Ishikawa (cell line): ENCODE data around the gene BIRC6.

Source experiments
- CEBPB ChIP-seq: IDR thresholded peaks from 2 replicates; pipeline ENCODE4 v1.6.1; 2012
- CREB1 ChIP-seq: IDR thresholded peaks from 2 replicates; pipeline ENCODE4 v1.6.1; 2012; ENCODE audit warnings: low read depth
- EGR1 ChIP-seq: IDR thresholded peaks from 2 replicates; pipeline ENCODE4 v1.6.1; 2012
- EP300 ChIP-seq: IDR thresholded peaks from 2 replicates; pipeline ENCODE4 v1.6.1; 2012; ENCODE audit warnings: borderline replicate concordance
- FOXM1 ChIP-seq: IDR thresholded peaks from 2 replicates; pipeline ENCODE4 v1.6.1; 2012; ENCODE audit warnings: low read depth, borderline replicate concordance
- MAX ChIP-seq: IDR thresholded peaks from 2 replicates; pipeline ENCODE4 v1.6.1; 2012
- NFIC ChIP-seq: IDR thresholded peaks from 2 replicates; pipeline ENCODE4 v1.6.1; 2012
- RAD21 ChIP-seq: IDR thresholded peaks from 2 replicates; pipeline ENCODE4 v1.6.1; 2012; ENCODE audit warnings: low read depth
- TAF1 ChIP-seq: IDR thresholded peaks from 2 replicates; pipeline ENCODE4 v1.6.1; 2012; ENCODE audit warnings: low read depth, mild to moderate bottlenecking
- TCF12 ChIP-seq: IDR thresholded peaks from 2 replicates; pipeline ENCODE4 v1.6.1; 2012; ENCODE audit warnings: low read depth
- TEAD4 ChIP-seq: IDR thresholded peaks from 2 replicates; pipeline ENCODE4 v1.6.1; 2012
- YY1 ChIP-seq: IDR thresholded peaks from 2 replicates; pipeline ENCODE4 v1.6.1; 2012; ENCODE audit warnings: low read depth
- ZBTB7A ChIP-seq: IDR thresholded peaks from 2 replicates; pipeline ENCODE4 v1.6.1; 2012; ENCODE audit warnings: low read depth
- TF ChIP-seq, protein P1 (sequence below): IDR thresholded peaks from 2 replicates; pipeline ENCODE4 v1.6.1; 2012
- TF ChIP-seq, protein P2 (sequence below): IDR thresholded peaks from 2 replicates; pipeline ENCODE4 v1.6.1; 2012; ENCODE audit warnings: low read depth, mild to moderate bottlenecking

BIRC6 gene

DNA sequence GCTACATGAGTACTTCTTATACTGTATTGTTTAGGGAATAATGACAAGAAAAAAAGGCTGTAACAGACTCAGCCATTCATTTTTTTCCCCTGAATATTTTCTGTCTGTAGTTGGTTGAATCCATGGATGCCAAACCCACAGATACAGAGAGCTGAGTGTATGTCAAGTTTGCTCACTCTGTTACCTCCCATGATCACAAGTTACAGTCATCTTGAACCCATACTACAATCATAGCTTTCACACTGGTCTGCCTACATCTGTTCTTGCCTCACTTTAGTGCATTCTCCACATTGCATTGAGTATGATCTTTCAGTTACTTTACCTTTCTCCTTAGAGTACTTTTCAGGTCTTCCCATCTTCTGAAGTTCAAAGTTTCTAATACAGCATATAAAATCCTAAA lies 94.0 kb downstream of the BIRC6 start:
- TF ChIP-seq, protein P1, sequence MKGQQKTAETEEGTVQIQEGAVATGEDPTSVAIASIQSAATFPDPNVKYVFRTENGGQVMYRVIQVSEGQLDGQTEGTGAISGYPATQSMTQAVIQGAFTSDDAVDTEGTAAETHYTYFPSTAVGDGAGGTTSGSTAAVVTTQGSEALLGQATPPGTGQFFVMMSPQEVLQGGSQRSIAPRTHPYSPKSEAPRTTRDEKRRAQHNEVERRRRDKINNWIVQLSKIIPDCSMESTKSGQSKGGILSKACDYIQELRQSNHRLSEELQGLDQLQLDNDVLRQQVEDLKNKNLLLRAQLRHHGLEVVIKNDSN = no peak
- TF ChIP-seq TAF1 (no peak), EP300 (no peak), ZBTB7A (no peak), CREB1 (no peak), CEBPB (no peak), YY1 (no peak), TCF12 (no peak), RAD21 (no peak), NFIC (no peak), TEAD4 (no peak), EGR1 (no peak), MAX (no peak), FOXM1 (no peak)
- TF ChIP-seq, protein P2, sequence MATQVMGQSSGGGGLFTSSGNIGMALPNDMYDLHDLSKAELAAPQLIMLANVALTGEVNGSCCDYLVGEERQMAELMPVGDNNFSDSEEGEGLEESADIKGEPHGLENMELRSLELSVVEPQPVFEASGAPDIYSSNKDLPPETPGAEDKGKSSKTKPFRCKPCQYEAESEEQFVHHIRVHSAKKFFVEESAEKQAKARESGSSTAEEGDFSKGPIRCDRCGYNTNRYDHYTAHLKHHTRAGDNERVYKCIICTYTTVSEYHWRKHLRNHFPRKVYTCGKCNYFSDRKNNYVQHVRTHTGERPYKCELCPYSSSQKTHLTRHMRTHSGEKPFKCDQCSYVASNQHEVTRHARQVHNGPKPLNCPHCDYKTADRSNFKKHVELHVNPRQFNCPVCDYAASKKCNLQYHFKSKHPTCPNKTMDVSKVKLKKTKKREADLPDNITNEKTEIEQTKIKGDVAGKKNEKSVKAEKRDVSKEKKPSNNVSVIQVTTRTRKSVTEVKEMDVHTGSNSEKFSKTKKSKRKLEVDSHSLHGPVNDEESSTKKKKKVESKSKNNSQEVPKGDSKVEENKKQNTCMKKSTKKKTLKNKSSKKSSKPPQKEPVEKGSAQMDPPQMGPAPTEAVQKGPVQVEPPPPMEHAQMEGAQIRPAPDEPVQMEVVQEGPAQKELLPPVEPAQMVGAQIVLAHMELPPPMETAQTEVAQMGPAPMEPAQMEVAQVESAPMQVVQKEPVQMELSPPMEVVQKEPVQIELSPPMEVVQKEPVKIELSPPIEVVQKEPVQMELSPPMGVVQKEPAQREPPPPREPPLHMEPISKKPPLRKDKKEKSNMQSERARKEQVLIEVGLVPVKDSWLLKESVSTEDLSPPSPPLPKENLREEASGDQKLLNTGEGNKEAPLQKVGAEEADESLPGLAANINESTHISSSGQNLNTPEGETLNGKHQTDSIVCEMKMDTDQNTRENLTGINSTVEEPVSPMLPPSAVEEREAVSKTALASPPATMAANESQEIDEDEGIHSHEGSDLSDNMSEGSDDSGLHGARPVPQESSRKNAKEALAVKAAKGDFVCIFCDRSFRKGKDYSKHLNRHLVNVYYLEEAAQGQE = no peak

GRCh38 chr2:32452338-32453064 lies 95.7 kb downstream of the BIRC6 start:
- TF ChIP-seq ZBTB7A = no peak
- TF ChIP-seq CEBPB = no peak
- no peak for TF ChIP-seq NFIC
- no peak for TF ChIP-seq EP300
- TF ChIP-seq FOXM1 = no peak
- no peak for TF ChIP-seq MAX

- TF ChIP-seq, protein P1 = no peak
- TF ChIP-seq ZBTB7A (no peak), FOXM1 (no peak), NFIC (no peak), TAF1 (no peak), YY1 (no peak), MAX (no peak), TEAD4 (no peak), EP300 (no peak), CREB1 (no peak), RAD21 (no peak)
- TF ChIP-seq, protein P2 = no peak
Measured at GRCh38 chr2:32453242-32454062, 96.6 kb downstream of the BIRC6 start.

DNA sequence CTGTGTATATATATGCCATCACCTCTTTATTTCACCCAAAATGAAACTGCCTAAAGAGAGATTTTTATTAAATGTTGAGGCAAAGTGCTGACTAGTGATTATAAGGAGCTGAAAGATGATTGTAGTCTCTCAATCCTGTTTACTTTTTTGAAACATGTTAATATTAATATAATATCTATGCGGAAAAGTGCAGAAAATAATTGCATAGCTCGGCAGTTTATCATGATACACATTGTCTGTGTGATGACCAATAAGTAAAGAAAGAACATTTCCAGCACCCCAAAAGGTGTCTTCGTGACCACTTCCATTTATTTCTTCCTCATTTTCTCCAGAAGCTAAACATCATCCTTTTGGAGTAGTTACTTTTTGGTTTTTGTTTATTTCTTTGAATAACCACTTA lies 99.0 kb downstream of the BIRC6 start:
- TF ChIP-seq TAF1 (no peak), EGR1 (no peak), CREB1 (no peak), ZBTB7A (no peak)

DNA sequence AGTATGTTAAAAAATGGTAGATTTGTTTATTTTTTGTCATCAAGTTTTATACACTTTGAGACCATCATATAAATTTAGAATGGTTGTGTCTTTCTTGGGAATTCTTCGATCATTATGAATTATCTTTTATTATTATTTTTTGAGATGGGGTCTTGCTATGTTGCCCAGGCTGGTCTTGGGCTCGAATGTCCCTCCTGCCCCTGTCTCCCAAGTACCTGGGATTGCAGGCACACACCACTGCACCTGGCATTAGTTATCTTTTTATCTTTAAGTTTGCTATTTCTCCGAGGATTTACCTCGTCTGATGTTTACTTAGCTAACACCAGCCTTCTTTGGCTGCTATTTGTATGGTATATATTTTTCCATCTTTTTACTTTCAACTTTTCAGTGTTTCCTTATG lies 100.0 kb downstream of the BIRC6 start:
- TF ChIP-seq TAF1 = no peak
- TF ChIP-seq, protein P2 = no peak
- no peak for TF ChIP-seq EP300
- TF ChIP-seq, protein P1 = no peak
- TF ChIP-seq RAD21 = no peak
